ENCODE measurements around the gene VTI1A.
"Not testable (repeated sequence)": the region's sequence is repeated elsewhere in the genome, so short reads cannot be mapped to it uniquely, and the experiment has no call there.

VTI1A gene

DNA sequence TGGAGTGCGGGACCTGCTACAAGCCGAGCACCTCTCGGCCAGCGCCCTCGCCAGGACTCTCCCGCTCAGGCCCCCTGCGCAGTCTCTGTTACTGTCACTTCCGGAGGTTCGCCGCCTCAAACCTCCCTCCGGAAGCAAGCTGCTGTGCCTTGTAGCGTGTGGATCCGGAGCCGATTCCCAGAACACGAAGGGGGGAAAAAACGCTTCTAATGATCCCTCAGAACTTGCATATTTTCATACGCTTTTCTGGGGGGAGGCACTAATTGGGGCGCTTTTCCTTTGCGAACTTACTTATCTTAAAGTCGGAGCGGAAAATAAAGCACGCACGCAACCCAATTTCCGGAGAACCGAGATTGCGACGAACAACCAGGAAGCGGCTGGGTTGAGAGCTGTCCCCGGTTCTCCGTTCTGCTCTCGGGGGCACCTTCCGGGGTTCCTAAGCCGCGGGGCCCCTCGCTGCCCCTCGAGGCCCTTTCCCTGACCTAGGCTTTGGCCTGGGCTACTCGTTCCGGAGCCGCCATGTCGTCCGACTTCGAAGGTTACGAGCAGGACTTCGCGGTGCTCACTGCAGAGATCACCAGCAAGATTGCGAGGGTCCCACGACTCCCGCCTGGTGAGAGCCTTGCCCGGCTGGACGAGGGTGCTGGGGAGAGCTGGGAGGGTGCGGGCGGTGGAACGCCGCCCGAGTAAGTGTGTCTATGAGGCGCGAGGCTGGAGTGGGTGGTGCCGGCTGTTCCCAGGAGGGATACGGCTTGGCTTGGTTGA, at the start of gene VTI1A, which contains the start of gene ZDHHC6:
TSS of gene VTI1A (plus strand) at position 361 of the 765 bp plus-strand sequence. CDS start at position 520, 159 bp downstream.
TSS of gene ZDHHC6 (minus strand) at position 60 of the 765 bp plus-strand sequence. CDS start 1,478 bp downstream, outside the sequence.
- peak in 1 of 2 experiments; percentile 48 for DNase-seq

GRCh38 chr10:112397592-112397991, 49.4 kb upstream of the VTI1A start:
- DNase-seq = no peak

DNA sequence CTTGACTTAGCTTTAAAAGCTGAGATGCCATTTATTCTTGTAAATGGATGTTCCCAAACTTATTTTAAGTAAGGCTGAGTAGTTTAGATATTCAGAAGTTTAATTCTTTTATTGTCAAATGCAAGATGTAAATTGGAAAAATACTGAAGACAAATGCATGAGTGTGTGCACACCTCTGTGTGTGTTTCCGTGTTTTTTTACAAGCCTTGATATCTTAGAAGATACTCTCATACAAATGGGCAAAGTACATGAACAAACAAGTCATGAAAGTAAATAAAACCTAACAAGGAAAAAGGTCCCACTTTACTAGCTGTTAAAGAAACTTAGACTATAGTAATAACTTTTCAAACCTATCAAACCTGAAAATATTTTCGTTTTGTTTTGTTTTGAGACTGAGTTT, 44.1 kb upstream of the VTI1A start:
- DNase-seq = no peak

- no peak for DNase-seq
These were observed 42.4 kb upstream of the VTI1A start for GRCh38 chr10:112404617-112405016.

- DNase-seq = not testable (repeated sequence)
These were observed 40.2 kb upstream of the VTI1A start for GRCh38 chr10:112406806-112407205.

DNA sequence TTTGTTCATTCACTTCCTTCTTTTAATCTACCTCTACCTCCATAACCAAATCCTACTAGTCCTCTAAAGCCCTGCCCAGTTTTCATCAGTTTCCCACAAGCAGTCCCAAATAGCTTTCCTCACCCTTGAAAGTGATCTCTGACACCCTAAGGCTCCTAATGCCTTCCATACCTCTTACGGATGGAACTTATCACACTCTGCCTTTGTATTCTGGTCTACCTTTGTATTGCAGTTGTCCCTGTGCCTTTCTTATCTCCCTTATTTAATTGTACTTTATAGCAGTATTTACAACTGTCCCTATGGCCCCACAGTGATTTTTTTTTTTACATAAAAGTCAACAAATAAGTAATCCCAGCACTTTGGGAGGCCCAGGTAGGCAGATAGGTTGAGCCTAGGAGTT, 39.3 kb upstream of the VTI1A start:
- DNase-seq = no peak

DNA sequence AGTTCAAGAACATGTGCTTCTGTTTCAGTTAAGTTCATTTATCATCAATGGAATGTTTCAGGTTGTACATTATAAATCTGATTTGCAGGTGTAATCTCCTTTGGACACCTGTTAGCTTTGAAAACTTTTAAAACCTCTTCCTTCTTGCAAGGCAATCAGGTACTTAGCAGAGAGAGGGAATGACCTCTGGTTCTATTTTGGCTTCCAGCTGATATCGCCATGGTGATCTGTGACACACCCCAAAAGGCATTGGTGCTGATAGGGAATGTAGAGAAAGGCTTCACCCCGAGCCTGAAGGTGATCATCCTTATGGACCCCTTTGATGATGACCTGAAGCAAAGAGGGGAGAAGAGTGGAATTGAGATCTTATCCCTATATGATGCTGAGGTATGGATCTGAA, 37.7 kb upstream of the VTI1A start:
- DNase-seq = no peak

DNA sequence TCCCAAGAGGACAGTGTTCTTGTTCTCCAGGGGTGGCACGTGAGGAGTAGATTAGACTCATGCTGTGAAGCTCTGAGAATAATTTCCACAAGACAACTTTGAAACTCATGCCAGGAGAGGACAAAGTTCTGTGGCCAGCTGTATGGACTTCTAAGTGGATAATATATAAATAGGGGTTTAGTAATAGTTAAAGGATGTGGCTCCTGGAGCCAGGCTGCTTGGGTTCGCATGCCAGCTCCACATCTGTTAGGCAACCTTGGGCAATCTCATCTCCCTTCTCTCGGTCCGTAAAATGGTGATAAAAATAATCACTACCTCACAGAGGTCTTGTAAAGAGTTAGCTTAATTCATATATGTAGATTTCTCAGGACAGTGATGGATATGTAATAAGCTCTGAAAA, 37.3 kb upstream of the VTI1A start:
- no peak for DNase-seq

DNA sequence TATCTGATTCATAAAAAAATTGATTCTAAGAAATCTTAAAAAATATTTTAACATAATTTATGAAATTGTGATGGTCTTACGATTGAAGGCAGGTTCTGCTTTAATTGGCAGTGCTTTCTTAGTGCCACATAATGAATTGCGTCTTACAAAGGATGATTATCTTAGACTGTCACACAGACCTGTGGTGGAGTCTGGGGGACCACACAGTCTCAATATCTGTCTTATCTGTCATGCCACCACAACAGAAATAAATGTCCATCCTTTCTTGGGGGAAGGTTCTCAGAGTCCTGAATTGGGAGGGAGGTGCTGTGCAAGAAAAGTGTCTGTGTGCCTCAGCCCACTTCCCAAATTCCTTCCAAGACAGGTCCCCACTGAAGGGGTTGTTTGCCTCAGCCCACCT, 34.3 kb upstream of the VTI1A start:
- no peak for DNase-seq

- no peak for DNase-seq
These were observed 25.3 kb upstream of the VTI1A start for GRCh38 chr10:112421731-112422130.

GRCh38 chr10:112424651-112425050, 22.4 kb upstream of the VTI1A start:
- DNase-seq = no peak

DNA sequence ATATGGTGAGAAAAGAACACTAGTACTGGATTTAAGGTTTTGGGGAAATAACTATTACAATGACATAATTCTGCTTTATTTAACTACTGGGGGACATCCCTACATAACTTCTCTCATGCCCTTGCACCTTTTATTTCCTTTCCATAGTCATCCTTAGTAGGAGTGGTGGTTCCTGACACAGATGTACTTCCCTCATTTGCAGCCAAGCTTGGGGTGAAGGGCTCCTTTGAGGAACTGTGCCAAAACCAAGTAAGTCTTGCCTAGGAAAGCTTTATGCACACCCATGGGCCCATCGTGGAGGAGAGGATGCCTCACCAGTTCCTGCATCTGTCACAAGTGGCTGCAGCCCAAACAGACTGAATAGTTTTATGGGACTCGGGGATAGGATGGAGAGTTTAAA, 20.9 kb upstream of the VTI1A start:
- no peak for DNase-seq

DNA sequence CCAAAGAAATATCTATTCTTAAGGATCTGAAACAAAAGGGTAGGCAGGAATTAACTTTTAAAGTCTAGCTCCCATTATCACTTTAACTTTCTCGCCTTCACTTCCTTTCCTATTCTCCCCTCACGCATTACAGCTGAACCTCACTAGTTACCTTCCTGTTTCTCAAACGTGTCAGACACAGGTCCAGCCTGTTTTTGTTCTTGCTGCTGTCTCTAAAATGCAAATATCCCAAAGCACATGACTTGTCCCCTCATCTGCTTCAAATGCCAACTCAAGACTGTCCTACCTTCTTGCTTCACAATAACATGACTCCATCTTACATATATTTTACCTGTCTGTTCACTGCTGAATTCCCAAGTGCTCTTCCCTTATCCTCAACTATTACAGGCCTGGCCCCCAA, 17.9 kb upstream of the VTI1A start:
- DNase-seq = no peak

GRCh38 chr10:112429654-112430230, 17.3 kb upstream of the VTI1A start:
- no peak for DNase-seq

DNA sequence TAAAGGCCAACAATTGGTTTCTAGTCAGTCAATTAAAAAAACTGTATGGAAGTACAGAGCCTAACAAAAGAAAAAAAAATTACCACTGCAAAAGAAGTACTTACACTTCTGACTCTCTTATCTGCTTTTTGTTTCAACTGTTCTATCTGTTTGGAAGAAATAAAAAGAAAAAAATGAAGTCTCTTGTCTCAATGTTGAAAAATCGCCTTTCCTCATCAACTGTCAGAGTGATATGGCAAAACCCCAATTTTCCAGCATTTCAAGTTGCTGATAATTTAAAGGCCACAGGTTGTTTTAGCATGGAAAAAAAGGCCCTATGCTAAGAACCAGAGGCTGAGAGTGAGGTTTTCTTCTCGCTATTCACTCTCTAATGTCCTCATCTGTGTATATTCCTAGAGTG, 13.9 kb upstream of the VTI1A start:
- DNase-seq = no peak

DNA sequence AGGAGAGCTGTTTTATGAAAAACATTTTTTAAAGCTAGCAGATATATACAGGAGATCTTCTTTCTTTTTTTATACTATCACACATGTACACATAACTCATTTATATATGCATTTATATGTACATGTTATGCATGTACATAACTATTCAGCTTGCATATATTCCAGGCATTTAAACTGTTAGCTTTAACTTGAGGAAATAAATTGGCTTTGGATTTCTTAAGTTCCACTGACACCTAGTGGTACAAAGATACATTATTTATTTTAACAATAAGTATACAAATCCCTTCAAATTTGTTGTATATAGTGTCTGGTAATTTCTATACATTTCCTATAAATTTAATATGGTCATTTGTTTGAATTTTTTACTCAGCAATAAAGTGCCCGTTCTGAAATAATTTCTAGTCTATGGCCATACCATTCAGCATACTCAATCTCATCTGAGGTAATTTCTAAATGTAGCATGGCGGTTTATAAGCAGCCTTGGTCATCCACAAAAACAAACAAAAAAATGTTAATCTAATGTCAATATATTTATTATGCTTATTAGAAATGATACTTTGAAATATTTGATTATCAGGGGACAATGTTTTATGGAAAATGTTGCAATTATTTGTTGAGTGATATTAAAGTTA, 11.9 kb upstream of the VTI1A start:
- DNase-seq = no peak

GRCh38 chr10:112438356-112438755, 8.7 kb upstream of the VTI1A start:
- no peak for DNase-seq

- no peak for DNase-seq
These were observed 5.5 kb upstream of the VTI1A start for GRCh38 chr10:112441520-112441919.

DNA sequence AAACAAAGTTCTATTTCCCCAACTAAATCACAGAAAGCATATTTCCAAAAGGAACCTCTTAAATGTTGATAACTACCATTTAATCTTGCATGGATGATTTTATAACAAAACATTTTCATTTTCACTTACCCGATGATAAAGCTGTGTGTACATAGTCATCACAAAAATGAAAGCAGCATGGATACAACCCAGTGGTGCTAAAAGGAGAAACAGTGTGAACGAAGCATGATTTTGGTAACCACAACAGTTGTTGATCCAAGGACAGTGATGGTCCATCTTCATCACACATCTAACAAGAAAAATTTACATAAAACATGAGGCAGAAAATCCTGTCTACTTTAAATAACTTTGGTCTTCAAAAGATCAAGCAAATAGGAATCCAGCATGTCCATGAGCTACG, 5.0 kb upstream of the VTI1A start:
- no peak for DNase-seq

GRCh38 chr10:112446055-112446854, 760 bp upstream of the VTI1A start:
- DNase-seq = no peak

- DNase-seq = no peak
These were observed 559 bp downstream of the VTI1A start for GRCh38 chr10:112447620-112447928.

GRCh38 chr10:112448888-112449287, 1.9 kb downstream of the VTI1A start:
- no peak for DNase-seq
